ENCODE results near the gene ZNF500.

ZNF500 gene

DNA sequence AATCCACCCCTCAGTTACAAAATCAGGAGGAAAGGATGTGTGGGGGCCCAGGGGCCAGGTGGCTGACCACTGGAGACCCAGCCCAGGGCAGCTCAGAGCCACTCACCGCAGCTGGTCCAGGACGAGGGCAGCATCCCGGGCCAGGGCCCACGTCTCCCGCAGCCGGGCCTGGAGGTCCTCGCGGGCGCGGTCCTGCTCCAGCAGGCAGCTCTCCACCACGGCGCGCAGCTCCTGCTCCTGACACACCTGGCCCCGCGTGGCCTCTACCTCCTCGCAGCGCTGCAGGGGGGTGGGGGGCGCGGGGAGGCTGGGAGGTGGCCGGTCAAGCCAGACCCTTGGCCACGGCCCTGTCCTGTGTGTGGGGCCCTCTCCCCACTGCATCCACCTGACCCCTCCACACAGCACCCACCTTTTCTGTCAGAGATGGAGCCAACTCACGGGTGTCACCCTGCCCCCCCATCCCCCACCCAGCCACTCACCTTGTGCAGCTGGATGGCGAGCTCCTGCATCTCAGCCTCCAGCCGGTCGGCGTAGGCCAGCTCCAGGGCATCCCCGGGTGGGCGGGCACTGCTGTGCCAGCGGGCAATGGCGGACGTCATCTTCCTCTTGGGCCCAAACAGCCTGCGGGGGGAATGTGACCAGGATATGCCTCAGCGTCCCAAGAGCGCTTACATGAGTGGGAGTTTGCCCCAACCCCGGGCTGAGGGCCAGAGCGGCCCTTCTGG is 68.5 kb downstream of the ZNF500 start:
- H3K9ac ChIP-seq (ENCODE audit: low read length) = no peak overlapping the region
- H3K9me3 ChIP-seq (ENCODE audit: low read length) = no peaks in the 10 kb centered on the region
- no peak overlapping the region for H3K4me3 ChIP-seq (ENCODE audit: low read depth in 1 of 2, low read length in 2 of 2)
- peaks cover 65% of the 10 kb centered on the region for H3K36me3 ChIP-seq (ENCODE audit: insufficient read depth, low read length)
- H3K27me3 ChIP-seq (ENCODE audit: control insufficient read depth in 1 of 2, insufficient read depth in 2 of 2, low read length in 2 of 2) = no peaks in the 10 kb centered on the region
- no peak overlapping the region for H3K27ac ChIP-seq (ENCODE audit: low read depth, low read length)
- H3K4me1 ChIP-seq (ENCODE audit: insufficient read depth, low read length) = peaks cover 13% of the 10 kb centered on the region
